Measurements from ENCODE around the gene IQCH.

GRCh38 chr15:67266870-67267269, 12.3 kb downstream of the IQCH start:
- TF ChIP-seq POLR2AphosphoS5 (IDR thresholded peaks at IDR 0.05; ENCODE audit: low read depth, low read length) (no peak), SIN3A (IDR thresholded peaks at IDR 0.05; ENCODE audit: borderline replicate concordance, insufficient read depth, low read length) (no peak), FOXP2 (optimal IDR thresholded peaks at IDR 0.05; ENCODE audit: borderline replicate concordance, extremely low read depth, extremely low read length, insufficient read depth) (no peak)

All from PFSK-1 (cell line).